Gastroesophageal sphincter (tissue), 3 donors: Measurements from ENCODE around the gene MAP3K12.

ENCODE experiments used
- POLR2AphosphoS5 ChIP-seq: sonication (generic); formaldehyde crosslinking; IDR thresholded peaks from one replicate; pipeline ENCODE4 v1.6.1; 2017; ENCODE audit warnings: antibody characterized with exemption
- TF ChIP-seq, protein P1 (sequence below), 4 experiments: fragments of 200-600 bp in 2 of 4; fragments of 450-650 bp in 2 of 4; sonication (generic) in 1 of 4; IDR thresholded peaks; one replicate each; pipeline ENCODE4 v1.5.1; 2017 to 2019; ENCODE audit warnings: antibody characterized with exemption in 4 of 4, mild to moderate bottlenecking in 2 of 4, moderate library complexity in 2 of 4

DNA sequence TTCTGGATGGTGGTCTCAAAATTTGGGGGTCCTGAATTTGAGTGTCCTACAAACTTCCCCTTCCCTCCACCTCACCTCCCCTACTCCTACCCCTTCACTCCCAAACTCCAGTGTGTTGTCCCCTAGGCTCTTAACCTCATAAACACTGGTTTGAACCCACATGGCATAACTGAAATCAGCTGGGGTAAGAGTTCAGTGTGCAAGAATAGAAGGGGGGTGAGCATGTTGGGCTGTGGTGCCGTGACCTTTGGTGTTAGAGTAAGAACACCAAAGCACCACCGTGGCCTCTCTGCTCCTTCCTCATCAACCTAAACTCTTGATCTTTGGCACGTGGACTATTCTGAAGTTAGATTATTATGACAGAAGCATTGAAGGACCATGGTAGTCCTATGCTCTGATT, 36.3 kb downstream of the MAP3K12 start:
- TF ChIP-seq, protein P1, sequence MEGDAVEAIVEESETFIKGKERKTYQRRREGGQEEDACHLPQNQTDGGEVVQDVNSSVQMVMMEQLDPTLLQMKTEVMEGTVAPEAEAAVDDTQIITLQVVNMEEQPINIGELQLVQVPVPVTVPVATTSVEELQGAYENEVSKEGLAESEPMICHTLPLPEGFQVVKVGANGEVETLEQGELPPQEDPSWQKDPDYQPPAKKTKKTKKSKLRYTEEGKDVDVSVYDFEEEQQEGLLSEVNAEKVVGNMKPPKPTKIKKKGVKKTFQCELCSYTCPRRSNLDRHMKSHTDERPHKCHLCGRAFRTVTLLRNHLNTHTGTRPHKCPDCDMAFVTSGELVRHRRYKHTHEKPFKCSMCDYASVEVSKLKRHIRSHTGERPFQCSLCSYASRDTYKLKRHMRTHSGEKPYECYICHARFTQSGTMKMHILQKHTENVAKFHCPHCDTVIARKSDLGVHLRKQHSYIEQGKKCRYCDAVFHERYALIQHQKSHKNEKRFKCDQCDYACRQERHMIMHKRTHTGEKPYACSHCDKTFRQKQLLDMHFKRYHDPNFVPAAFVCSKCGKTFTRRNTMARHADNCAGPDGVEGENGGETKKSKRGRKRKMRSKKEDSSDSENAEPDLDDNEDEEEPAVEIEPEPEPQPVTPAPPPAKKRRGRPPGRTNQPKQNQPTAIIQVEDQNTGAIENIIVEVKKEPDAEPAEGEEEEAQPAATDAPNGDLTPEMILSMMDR (IDR thresholded peaks at IDR 0.05) = no peak
- TF ChIP-seq POLR2AphosphoS5 = no peak
